Choroid plexus epithelial cell (primary cell): ENCODE data around the gene ERMN.
"Not testable (repeated sequence)": the region's sequence is repeated elsewhere in the genome, so short reads cannot be mapped to it uniquely, and the experiment has no call there.

Experiments used
- DNase-seq: peaks from one replicate; pipeline ENCODE4 v3.0.0-alpha.2; 2010; ENCODE audit warnings: low read depth
- H3K4me3 ChIP-seq: 2 replicates; pipeline ENCODE4 v1.5.1; 2011; ENCODE audit warnings: low read depth, mild to moderate bottlenecking, control low read depth, low read length, moderate library complexity
- TF ChIP-seq, protein P1 (sequence below): conservative IDR thresholded peaks from 2 replicates; pipeline ENCODE4 v1.5.1; 2011; ENCODE audit warnings: low read depth, mild to moderate bottlenecking, control low read depth, inconsistent platforms, low read length, moderate library complexity

The ERMN gene

GRCh38 chr2:157361526-157361925 lies 35.9 kb upstream of the ERMN start:
- no peak for DNase-seq
- no peak overlapping the region for H3K4me3 ChIP-seq
- TF ChIP-seq, protein P1, sequence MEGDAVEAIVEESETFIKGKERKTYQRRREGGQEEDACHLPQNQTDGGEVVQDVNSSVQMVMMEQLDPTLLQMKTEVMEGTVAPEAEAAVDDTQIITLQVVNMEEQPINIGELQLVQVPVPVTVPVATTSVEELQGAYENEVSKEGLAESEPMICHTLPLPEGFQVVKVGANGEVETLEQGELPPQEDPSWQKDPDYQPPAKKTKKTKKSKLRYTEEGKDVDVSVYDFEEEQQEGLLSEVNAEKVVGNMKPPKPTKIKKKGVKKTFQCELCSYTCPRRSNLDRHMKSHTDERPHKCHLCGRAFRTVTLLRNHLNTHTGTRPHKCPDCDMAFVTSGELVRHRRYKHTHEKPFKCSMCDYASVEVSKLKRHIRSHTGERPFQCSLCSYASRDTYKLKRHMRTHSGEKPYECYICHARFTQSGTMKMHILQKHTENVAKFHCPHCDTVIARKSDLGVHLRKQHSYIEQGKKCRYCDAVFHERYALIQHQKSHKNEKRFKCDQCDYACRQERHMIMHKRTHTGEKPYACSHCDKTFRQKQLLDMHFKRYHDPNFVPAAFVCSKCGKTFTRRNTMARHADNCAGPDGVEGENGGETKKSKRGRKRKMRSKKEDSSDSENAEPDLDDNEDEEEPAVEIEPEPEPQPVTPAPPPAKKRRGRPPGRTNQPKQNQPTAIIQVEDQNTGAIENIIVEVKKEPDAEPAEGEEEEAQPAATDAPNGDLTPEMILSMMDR: no peak

DNA sequence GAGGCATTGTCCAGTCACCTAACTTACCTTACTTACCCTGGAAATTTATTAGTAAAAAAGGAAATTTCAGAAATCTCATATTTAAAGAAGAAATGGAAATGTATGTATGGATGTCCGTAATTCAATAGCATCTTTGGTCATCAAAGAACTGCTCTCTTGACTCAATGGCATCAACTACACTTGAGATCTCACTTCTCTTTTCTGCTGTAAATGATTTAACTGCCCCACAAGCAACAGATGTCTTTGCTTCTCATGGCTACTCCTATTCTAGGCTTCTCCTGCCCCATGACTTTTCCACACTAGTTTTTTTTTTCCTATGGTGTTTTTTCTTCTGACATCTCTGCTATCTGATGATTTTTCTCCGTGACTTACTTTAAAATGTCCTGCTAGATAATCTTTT lies 34.0 kb upstream of the ERMN start:
- H3K4me3 ChIP-seq: no peak overlapping the region
- DNase-seq: no peak
- TF ChIP-seq, protein P1: no peak

- H3K4me3 ChIP-seq: no peak overlapping the region
- DNase-seq: no peak
- TF ChIP-seq, protein P1: no peak
These were observed 30.0 kb upstream of the ERMN start for GRCh38 chr2:157355618-157356017.

DNA sequence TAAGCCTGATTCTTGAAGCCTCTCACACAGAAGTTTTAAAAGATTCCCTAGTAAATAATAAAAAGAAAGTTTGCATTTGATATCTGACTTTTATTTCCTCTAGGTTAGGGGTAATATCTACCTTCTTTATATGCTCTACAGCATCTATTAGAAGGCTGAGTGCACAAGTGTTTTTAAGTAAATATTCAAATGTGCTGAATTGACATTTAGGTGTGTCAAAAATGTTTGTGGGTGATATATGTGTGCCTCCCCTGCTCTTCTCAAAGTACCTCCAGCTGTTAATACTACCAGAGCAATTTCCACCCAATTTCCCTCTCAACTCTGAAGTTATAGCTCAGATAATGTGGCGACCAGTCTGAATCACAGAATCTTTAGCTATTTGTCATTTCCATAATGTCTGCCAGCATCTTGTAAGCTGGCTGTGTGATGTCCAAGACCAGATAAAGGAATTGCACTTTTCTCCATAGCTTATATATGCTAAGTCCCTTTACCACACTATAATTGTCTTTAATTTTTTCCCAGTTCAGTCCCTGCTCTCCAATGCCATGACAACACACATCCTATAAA lies 24.4 kb upstream of the ERMN start:
- H3K4me3 ChIP-seq: no peak overlapping the region
- no peak for DNase-seq
- TF ChIP-seq, protein P1: no peak

DNA sequence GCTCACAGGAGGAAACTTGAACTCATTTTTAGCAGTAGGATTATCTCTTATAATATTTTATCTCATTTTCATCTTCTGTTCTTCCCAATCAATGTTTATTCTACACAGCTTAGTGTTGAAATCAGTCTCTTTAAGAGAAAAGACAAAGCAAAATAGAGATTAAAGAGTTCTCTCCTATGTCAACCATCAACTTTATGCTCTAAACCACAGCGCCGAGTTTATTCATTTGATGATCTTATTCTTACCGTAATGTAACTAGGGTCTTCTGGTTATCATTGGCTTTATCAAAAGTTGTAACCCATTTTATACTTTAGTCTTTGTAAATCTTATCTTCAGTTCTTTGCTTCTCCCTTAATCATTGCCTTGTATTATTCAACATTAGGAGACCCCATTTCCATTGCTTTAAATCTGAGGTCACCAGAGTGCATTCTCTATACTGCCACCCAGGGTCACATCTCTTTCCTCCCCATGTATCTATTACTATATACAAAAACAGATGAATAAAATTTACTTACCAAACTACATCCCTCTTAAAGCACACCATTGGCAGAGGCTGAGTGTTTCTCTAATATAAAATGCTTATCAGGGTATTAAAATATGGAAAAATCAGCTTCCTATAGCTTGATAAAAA lies 22.8 kb upstream of the ERMN start:
- H3K4me3 ChIP-seq: no peak overlapping the region
- DNase-seq: no peak
- TF ChIP-seq, protein P1: no peak

DNA sequence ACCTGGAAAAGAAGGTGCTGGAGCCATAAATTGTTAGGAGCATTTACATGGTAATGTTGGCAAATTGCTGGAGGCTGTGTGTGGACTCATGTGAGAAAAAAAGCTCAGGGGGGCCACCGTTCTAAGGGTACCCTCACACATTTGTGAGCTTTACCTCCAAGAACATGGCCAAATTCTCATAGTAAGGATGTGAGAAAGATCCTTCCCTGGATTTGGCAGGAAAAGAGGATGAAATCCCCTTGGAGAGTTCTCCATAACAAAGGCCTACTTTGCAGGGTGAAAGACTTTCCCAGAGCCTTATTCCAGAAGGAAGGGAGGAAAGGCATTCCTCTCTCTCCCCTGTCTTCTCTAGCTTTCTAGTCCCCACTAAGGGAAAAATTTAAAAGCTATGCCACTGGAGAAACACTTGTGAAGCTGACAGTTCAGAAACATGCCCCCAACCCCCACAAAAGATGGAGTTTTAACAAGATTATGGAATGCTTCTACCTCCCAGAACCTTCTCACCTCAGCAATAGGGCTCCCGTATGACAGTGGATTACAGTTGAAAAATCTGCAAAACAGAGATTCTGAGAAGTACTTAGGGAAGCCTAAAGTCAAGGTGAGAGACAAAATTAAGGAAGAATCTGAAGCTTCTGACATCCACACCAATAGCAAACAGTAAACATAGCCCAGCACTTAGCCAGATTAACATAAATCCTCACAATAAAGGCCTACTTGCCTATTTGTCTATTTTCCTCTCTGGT lies 20.2 kb upstream of the ERMN start:
- TF ChIP-seq, protein P1: no peak
- H3K4me3 ChIP-seq: no peak overlapping the region
- no peak for DNase-seq

DNA sequence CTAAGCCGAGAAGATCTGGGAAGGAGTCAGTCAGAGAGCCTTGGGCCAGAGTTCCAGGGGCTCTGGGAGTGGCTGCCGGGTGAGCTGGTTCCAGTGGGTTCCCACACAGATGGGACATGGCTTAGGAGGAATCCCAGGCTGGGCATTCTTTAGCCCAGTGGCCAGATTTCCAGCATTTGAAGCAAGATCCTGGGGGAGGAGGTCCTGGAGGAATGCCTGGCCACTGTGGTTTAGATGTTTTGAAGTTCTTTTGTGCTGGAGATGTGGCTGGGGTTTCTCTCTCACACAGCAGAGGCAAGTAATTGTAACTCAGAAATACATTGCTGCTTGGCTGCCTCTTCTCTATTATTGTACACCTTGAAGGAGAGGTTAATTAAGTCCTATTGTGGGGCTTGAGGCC lies 15.8 kb upstream of the ERMN start:
- not testable (repeated sequence) for H3K4me3 ChIP-seq, DNase-seq
